ENCODE results near the gene PRKG1.

- TF ChIP-seq, protein P1, sequence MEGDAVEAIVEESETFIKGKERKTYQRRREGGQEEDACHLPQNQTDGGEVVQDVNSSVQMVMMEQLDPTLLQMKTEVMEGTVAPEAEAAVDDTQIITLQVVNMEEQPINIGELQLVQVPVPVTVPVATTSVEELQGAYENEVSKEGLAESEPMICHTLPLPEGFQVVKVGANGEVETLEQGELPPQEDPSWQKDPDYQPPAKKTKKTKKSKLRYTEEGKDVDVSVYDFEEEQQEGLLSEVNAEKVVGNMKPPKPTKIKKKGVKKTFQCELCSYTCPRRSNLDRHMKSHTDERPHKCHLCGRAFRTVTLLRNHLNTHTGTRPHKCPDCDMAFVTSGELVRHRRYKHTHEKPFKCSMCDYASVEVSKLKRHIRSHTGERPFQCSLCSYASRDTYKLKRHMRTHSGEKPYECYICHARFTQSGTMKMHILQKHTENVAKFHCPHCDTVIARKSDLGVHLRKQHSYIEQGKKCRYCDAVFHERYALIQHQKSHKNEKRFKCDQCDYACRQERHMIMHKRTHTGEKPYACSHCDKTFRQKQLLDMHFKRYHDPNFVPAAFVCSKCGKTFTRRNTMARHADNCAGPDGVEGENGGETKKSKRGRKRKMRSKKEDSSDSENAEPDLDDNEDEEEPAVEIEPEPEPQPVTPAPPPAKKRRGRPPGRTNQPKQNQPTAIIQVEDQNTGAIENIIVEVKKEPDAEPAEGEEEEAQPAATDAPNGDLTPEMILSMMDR (IDR thresholded peaks at IDR 0.05) = no peak
- no peak for TF ChIP-seq EZH2 (IDR thresholded peaks at IDR 0.05; ENCODE audit: borderline replicate concordance, insufficient read depth, low read depth, low read length, poor library complexity, severe bottlenecking)
These were observed 840.8 kb downstream of the PRKG1 start for GRCh38 chr10:51915031-51915542.

Measured in B cell (primary cell).